ENCODE measurements around the gene HS3ST1.
A peak's percentile ranks its signal among the peaks of the same experiment; 100 is the strongest.

Gene HS3ST1

GRCh38 chr4:11428231-11428898 is at the start of gene HS3ST1:
TSS of gene HS3ST1 (minus strand) at chr4:11428894. CDS start at chr4:11400005, 28,889 bp downstream.
- peak; percentile 53 for DNase-seq

DNA sequence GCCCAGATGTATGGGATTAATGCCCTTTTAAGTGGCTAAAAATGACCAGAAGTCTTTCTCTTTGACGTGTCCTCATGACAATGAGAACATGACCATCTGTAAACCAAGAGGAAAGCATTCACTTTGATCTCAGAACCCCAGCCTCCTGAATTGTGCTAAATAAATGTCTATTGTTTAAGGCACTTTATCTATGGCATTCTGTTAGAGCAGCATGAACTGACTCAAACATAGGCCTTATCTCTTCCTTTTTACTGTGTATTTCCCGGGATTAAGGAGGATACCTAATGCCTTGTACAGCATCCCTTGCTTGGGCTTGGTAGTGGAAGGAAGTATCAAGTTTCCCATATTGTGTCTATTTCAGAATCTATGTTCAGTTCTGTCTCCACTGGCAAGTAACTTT is 47.2 kb upstream of the HS3ST1 start:
- DNase-seq, result no peak

- DNase-seq, result no peak
Measured at GRCh38 chr4:11474146-11474545, 45.5 kb upstream of the HS3ST1 start.

- DNase-seq, result no peak
Measured at GRCh38 chr4:11472535-11472934, 43.8 kb upstream of the HS3ST1 start.

GRCh38 chr4:11471618-11472017 is 42.9 kb upstream of the HS3ST1 start:
- no peak for DNase-seq

- no peak for DNase-seq
Measured at GRCh38 chr4:11471046-11471441, 42.4 kb upstream of the HS3ST1 start.

- DNase-seq, result no peak
Measured at GRCh38 chr4:11470438-11471045, 41.8 kb upstream of the HS3ST1 start.

GRCh38 chr4:11469650-11470437 is 41.1 kb upstream of the HS3ST1 start:
- DNase-seq, result no peak

GRCh38 chr4:11468901-11469300 is 40.2 kb upstream of the HS3ST1 start:
- no peak for DNase-seq

GRCh38 chr4:11467931-11468330 is 39.2 kb upstream of the HS3ST1 start:
- no peak for DNase-seq

- no peak for DNase-seq
Measured at GRCh38 chr4:11463707-11464106, 35.0 kb upstream of the HS3ST1 start.

DNA sequence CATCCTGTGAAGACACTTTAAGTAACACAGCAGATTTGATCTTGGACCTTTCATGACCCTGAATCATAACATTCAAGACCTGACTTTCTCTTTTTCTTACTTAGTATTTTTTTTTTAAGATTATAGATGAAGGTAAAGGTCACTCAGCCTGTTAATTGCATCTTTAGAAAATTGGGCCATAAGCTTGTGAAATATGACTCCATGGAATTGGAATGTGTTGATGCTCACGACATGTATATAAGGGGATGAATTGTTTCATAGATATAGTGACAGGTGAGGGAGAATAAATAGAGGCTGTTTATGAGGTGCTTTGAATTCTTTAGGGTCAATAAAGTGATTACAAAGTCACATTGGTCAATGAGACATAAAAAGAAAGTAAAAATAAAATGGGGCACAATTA is 27.7 kb upstream of the HS3ST1 start:
- no peak for DNase-seq

- peak; percentile 66 for DNase-seq
Measured at GRCh38 chr4:11455201-11455835, 26.6 kb upstream of the HS3ST1 start.

DNA sequence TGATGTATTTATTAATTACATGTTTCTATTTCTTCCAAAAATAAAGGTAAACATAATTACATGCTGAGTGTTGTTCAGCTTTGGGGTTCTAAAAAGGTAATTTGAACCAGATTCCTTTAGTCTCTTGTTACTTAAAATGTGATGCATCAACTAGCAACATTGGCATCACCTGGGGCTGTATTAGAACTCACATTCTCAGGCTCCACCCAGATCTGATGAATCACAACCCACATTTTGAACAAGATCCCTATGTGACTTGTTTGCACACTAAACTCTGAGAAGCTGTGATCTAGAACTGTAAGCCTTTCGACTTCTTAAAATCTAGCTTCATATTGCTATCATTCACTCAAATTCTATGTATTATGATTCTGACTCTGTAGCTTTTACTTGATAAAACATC is 23.0 kb upstream of the HS3ST1 start:
- DNase-seq, result no peak

DNA sequence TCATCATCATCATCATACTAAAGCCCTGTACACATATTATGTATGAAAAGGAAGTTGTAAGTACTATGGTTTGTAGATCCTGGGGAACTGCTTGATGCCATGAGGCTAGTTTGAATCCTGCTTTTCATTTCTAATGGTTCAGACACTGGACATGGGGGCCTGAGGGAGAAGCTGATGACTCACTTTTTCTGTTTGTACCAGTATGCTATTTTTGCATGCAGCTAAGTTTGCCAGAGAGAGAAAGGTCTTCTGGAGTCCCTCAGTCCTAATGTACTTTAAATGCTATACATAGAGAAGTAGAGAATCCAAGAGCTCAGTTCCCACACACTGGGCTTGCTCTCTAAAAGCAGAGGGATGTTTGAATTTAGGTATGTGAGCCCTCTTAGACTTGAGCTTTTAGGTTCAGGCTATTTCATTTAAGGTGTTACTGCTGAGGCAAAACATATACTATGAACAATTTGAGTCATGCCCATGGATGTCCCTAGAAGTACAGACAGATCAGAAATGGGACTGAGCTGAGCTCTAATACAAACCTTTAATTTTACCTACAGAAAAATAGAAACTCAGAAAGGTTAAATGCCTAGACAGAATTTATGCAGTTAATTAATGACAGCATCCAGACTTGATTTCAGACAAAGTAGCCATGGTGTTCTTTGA is 17.6 kb upstream of the HS3ST1 start:
- no peak for DNase-seq

GRCh38 chr4:11441194-11441556 is 12.5 kb upstream of the HS3ST1 start:
- no peak for DNase-seq

DNA sequence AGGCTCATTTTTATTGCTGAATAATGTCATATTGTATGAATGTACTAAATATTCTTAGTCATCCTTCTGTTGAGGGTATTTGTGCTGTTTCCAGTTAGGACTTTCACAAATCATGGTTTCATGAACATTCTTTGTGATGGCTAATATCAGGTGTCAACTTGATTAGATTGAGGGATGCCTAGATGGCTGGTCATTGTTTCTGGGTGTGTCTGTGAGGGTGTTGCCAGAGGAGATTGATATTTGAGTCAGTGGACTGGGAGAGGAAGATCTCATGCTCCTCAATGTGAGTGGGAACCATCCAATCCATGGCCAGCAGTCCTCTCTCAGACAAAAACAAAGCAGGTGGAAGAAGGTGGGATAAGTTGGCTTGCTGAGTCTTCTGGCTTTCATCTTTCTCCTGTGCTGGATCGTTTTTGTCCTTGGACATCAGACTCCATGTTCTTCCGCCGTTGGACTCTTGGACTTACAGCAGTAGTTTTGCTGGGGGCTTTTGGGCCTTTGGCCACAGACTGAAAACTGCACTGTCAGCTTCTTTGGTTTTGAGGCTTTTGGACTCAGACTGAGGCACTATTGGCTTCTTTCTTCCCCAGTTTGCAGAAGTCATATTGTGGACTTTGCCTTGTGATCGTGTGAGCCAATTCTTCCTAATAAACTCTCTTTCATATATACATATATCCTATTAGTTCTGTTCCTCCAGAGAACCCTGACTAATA is 11.9 kb upstream of the HS3ST1 start:
- DNase-seq, result no peak

DNA sequence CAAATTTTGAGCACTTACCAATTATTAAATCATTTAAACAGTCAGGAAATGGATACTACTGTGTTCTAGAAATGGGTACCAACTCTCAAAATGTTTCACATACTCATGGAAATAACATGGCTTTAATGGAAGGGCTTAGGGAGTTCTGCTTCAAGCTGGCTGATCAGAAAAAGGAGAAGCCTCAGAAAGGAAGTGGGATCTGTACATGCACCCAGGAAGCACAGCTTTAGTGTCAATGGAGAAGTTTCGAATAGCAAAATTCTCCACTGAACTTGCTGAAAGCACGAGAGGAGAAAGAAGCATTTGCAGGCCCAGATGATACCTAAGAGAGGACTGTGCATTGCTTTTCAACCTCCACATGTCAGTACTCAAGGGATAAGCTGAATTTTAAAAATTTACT is 11.1 kb upstream of the HS3ST1 start:
- DNase-seq, result no peak

GRCh38 chr4:11438647-11439046 is 10.0 kb upstream of the HS3ST1 start:
- no peak for DNase-seq

GRCh38 chr4:11436673-11437072 is 8.0 kb upstream of the HS3ST1 start:
- DNase-seq, result no peak

DNA sequence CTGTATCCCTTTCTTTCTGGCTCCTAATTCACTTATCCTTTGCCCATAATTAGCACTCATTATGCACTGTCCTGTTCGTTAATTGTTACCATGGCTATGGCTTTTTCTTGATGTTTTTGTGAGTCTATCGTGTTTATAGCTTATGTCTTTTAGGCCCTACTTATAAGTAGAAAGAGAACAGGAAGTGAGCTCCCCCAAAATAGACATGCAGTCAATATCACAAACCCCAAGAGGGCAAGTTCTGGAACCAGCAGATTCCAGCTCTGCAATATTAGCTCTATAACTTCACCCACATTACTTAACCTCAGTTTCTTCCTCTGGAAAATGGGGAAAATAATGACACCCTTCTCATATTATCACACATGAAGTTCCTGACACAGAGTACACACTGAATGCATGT is 7.4 kb upstream of the HS3ST1 start:
- DNase-seq, result no peak

DNA sequence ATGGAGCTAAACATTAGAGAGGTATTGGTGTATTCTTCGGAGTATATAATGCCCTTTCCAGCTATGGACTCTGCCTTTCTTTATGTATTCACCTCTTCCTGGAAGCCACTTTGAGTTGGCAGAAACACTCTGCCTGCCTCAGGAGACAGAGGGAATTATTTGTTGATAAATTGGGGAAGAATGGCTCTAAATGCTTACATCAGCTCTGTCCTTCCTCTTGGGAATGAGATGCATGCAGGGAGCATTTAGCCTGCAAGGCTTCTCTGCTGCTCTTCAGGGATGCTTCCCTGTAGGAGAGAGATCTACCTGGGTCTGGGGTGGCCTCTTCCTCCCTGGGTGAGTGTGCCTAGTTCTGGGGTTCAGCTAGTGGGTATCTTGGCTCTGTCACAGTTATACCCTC is 6.9 kb upstream of the HS3ST1 start:
- no peak for DNase-seq

GRCh38 chr4:11431111-11431510 is 2.4 kb upstream of the HS3ST1 start:
- DNase-seq, result no peak

Measured in NCI-H748 treated with DMSO at 0.1 percent for 48 hours (cell line).